GM23248 (cell line): ENCODE data around the gene ENPP6. TPM values are rescaled to one million over a fixed set of nuclear protein-coding genes. Genes with fewer than 3 reads are reported as not detected.
"Not testable (repeated sequence)": the region's sequence is repeated elsewhere in the genome, so short reads cannot be mapped to it uniquely, and the experiment has no call there.

Experiments used
- DNase-seq: peaks from one replicate; pipeline ENCODE4 v3.0.0-alpha.2; 2015
- H2AFZ ChIP-seq: fragments of 200-600 bp; sonication (generic); 2 replicates; pipeline ENCODE4 v1.6.1; 2016; ENCODE audit warnings: antibody characterized with exemption
- H3F3A ChIP-seq: fragments of 200-600 bp; sonication (generic); 2 replicates; pipeline ENCODE4 v1.6.1; 2016; ENCODE audit warnings: mild to moderate bottlenecking, antibody characterized with exemption, mixed run types; ENCODE audit not compliant: insufficient read depth
- H3K27ac ChIP-seq: fragments of 200-600 bp; sonication (generic); 2 replicates; pipeline ENCODE4 v1.5.1; 2016; ENCODE audit warnings: mild to moderate bottlenecking
- H3K27me3 ChIP-seq: fragments of 200-600 bp; sonication (generic); replicated peaks from 2 replicates; pipeline ENCODE4 v1.6.1; 2016; ENCODE audit warnings: mild to moderate bottlenecking; ENCODE audit not compliant: insufficient read depth
- H3K36me3 ChIP-seq: fragments of 200-600 bp; sonication (generic); 2 replicates; pipeline ENCODE4 v1.6.1; 2016; ENCODE audit warnings: low read depth, mild to moderate bottlenecking
- H3K4me1 ChIP-seq: fragments of 200-600 bp; sonication (generic); 2 replicates; pipeline ENCODE4 v1.6.1; 2016; ENCODE audit warnings: mild to moderate bottlenecking; ENCODE audit not compliant: insufficient read depth
- H3K4me2 ChIP-seq: fragments of 200-600 bp; sonication (generic); one replicate; pipeline ENCODE4 v1.6.1; 2016; ENCODE audit warnings: mild to moderate bottlenecking; ENCODE audit not compliant: unreplicated experiment
- H3K4me3 ChIP-seq: fragments of 200-600 bp; sonication (generic); 2 replicates; pipeline ENCODE4 v1.5.1; 2016; ENCODE audit warnings: mild to moderate bottlenecking
- H3K79me2 ChIP-seq: fragments of 200-600 bp; sonication (generic); 2 replicates; pipeline ENCODE4 v1.6.1; 2016; ENCODE audit warnings: mild to moderate bottlenecking; ENCODE audit not compliant: insufficient read depth
- H3K9ac ChIP-seq: fragments of 200-600 bp; sonication (generic); 2 replicates; pipeline ENCODE4 v1.6.1; 2016; ENCODE audit warnings: mild to moderate bottlenecking
- H3K9me2 ChIP-seq: fragments of 200-600 bp; sonication (generic); 2 replicates; pipeline ENCODE4 v1.6.1; 2016; ENCODE audit warnings: mixed run types, mild to moderate bottlenecking, moderate library complexity; ENCODE audit not compliant: insufficient read depth
- H3K9me3 ChIP-seq: fragments of 200-600 bp; sonication (generic); one replicate; pipeline ENCODE4 v1.6.1; 2017; ENCODE audit warnings: low read depth
- H4K20me1 ChIP-seq: fragments of 200-600 bp; sonication (generic); 2 replicates; pipeline ENCODE4 v1.6.0; 2016; ENCODE audit not compliant: insufficient read depth
- EZH2 ChIP-seq: fragments of 200-600 bp; sonication (generic); IDR thresholded peaks from 2 replicates; pipeline ENCODE4 v1.6.1; 2018; ENCODE audit warnings: antibody characterized with exemption, mild to moderate bottlenecking; ENCODE audit not compliant: insufficient read depth, poor library complexity, severe bottlenecking
- EZH2phosphoT487 ChIP-seq: fragments of 200-600 bp; sonication (generic); IDR thresholded peaks from 2 replicates; pipeline ENCODE4 v1.6.1; 2018; ENCODE audit warnings: antibody characterized with exemption, moderate library complexity, mild to moderate bottlenecking, low read depth; ENCODE audit not compliant: insufficient read depth
- WGBS, 2 experiments: methylation state at CpG; one replicate each; pipeline ENCODE4 v1.1.6; 2015 to 2017; ENCODE audit warnings: low lambda C conversion rate in 2 of 2, low coverage in 1 of 2; ENCODE audit errors: missing lambda C conversion rate in 2 of 2; 5-methylcytosine and 5-hydroxymethylcytosine counted together
- in situ Hi-C: fragments of 300-500 bp; cut with MboI; formaldehyde crosslinking; loops from 2 replicates; pipeline ENCODE4 v1.15.0; 2020
- polyA plus RNA-seq: library from polyadenylated mRNA; unstranded; fragments of >200 nt; fragmentation: Nextera tagmentation; extraction: Ambion mirVana; gene quantifications from 2 replicates; pipeline ENCODE4 v1.2.1, GENCODE V29; 2016
- total RNA-seq: library from RNA; depleted of rRNA; stranded (reverse); fragments of >200 nt; shearing (Covaris generic); gene quantifications from 2 replicates; pipeline ENCODE4 v1.2.3, GENCODE V29; 2014

ENPP6 gene
- total and polyA plus RNA-seq, 2 experiments from 2014 or later: not detected

GRCh38 chr4:184056877-184057276 is 160.8 kb downstream of the ENPP6 start:
- DNase-seq: no peak
- H3K36me3 ChIP-seq: no peaks in the 10 kb centered on the region
- H3K27ac ChIP-seq: no peak overlapping the region
- H3K9me3 ChIP-seq: no peaks in the 10 kb centered on the region
- H3K4me3 ChIP-seq: no peak overlapping the region
- WGBS, 2 experiments: 30 to 35% methylated on average over 14 of the region's 14 CpGs
- TF ChIP-seq EZH2: no peak
- TF ChIP-seq EZH2phosphoT487: no peak
- H3K9me2 ChIP-seq: no peaks in the 10 kb centered on the region
- H3F3A ChIP-seq: no peaks in the 10 kb centered on the region
- H3K79me2 ChIP-seq: no peaks in the 10 kb centered on the region
- H3K4me2 ChIP-seq: no peak overlapping the region
- no peak overlapping the region for H3K9ac ChIP-seq
- in situ Hi-C loops: no loop called here
- H4K20me1 ChIP-seq: no peaks in the 10 kb centered on the region
- no peak overlapping the region for H2AFZ ChIP-seq
- no peaks in the 10 kb centered on the region for H3K27me3 ChIP-seq
- H3K4me1 ChIP-seq: no peaks in the 10 kb centered on the region

- Histone ChIP-seq H3K79me2 (no peaks in the 10 kb centered on the region), H3K4me1 (no peaks in the 10 kb centered on the region), H3K4me3 (no peak overlapping the region), H4K20me1 (no peaks in the 10 kb centered on the region), H3K9me2 (no peaks in the 10 kb centered on the region), H3K4me2 (no peak overlapping the region), H2AFZ (no peak overlapping the region), H3K9ac (no peak overlapping the region), H3K36me3 (no peaks in the 10 kb centered on the region), H3K9me3 (no peaks in the 10 kb centered on the region), H3F3A (no peaks in the 10 kb centered on the region), H3K27me3 (no peaks in the 10 kb centered on the region), H3K27ac (no peak overlapping the region)
- TF ChIP-seq EZH2phosphoT487 (no peak), EZH2 (no peak)
- in situ Hi-C loops: no loop called here
- DNase-seq: no peak
- 32 to 35% methylated on average over 5 of the region's 5 CpGs for WGBS, 2 experiments
These were observed 164.2 kb downstream of the ENPP6 start for GRCh38 chr4:184053434-184053833.

DNA sequence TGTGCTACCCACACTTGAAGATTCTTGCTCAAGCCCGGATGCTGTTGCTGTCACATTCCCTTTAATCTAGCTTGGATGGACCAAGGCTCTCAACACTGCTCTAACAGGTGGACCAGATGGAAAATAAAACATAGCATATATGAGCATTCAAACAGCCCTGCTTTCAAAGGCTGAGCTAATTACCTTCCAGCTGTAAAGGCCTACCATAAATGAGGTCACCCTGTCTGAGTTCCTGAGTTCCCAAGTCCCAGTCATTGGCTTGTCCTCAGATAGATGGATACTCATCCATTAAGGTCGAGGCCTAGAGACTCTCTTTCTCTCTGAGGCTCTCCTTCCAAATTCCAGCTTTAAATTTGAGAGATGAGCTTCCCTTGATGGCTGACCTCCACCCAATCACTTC is 165.1 kb downstream of the ENPP6 start:
- TF ChIP-seq EZH2 (no peak), EZH2phosphoT487 (no peak)
- DNase-seq: no peak
- Histone ChIP-seq H3K9me3 (no peaks in the 10 kb centered on the region), H3K79me2 (no peaks in the 10 kb centered on the region), H3K27me3 (no peaks in the 10 kb centered on the region), H3K27ac (no peak overlapping the region), H3K36me3 (no peaks in the 10 kb centered on the region), H3F3A (no peaks in the 10 kb centered on the region), H3K4me3 (no peak overlapping the region), H4K20me1 (no peaks in the 10 kb centered on the region), H3K9me2 (no peaks in the 10 kb centered on the region), H3K4me1 (no peaks in the 10 kb centered on the region), H3K4me2 (no peak overlapping the region), H3K9ac (no peak overlapping the region), H2AFZ (no peak overlapping the region)
- WGBS, 2 experiments: 11 to 17% methylated on average over 2 of the region's 2 CpGs
- in situ Hi-C loops: no loop called here

DNA sequence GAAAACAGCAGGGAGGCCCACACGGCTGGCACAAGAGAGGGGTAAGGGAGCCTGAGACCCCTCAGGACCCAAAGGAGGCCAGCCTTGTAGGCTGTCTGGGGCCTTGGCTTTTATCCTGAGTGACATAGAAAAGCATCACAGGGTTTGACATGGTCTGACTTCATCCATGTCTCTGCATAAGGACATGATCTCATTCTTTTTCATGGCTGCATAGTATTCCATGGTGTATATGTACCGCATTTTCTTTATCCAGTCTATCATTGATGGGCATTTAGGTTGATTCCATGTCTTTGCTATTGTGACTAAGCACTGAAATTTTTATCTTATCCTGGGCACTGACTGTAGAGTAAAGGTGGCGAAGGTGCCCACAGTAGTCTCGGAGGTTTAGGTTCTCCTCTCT is 166.4 kb downstream of the ENPP6 start:
- H3K9me2 ChIP-seq, H2AFZ ChIP-seq, DNase-seq, H3K4me2 ChIP-seq, H4K20me1 ChIP-seq, H3K36me3 ChIP-seq, H3K4me3 ChIP-seq, H3F3A ChIP-seq, in situ Hi-C loops, H3K79me2 ChIP-seq, H3K9ac ChIP-seq, H3K4me1 ChIP-seq, H3K9me3 ChIP-seq, H3K27ac ChIP-seq, H3K27me3 ChIP-seq: not testable (repeated sequence)
- 55 to 61% methylated on average over 4 of the region's 4 CpGs for WGBS, 2 experiments

- Histone ChIP-seq H3K4me3 (no peak overlapping the region), H3K79me2 (no peaks in the 10 kb centered on the region), H3K27ac (no peak overlapping the region), H3K9me2 (no peaks in the 10 kb centered on the region), H3F3A (no peaks in the 10 kb centered on the region), H3K27me3 (no peaks in the 10 kb centered on the region), H3K4me2 (no peak overlapping the region), H3K36me3 (no peaks in the 10 kb centered on the region), H3K4me1 (no peaks in the 10 kb centered on the region), H4K20me1 (no peaks in the 10 kb centered on the region), H3K9me3 (peaks cover 4% of the 10 kb centered on the region), H3K9ac (no peak overlapping the region), H2AFZ (no peak overlapping the region)
- TF ChIP-seq EZH2phosphoT487 (no peak), EZH2 (no peak)
- no peak for DNase-seq
- in situ Hi-C loops: no loop called here
- 0 to 14% methylated on average over 1 of the region's 1 CpG for WGBS, 2 experiments
These were observed 171.5 kb downstream of the ENPP6 start for GRCh38 chr4:184046148-184046547.
